HK-2 (cell line): Measurements from ENCODE around the gene POLR2E.

Experiments used
- DNase-seq: peaks from one replicate; pipeline ENCODE4 v3.0.0-alpha.2; 2018; ENCODE audit not compliant: unreplicated experiment

The POLR2E gene

GRCh38 chr19:1047696-1048147 is 47.5 kb downstream of the POLR2E start:
- no peak for DNase-seq

GRCh38 chr19:1046836-1047695 is 48.1 kb downstream of the POLR2E start:
- no peak for DNase-seq

GRCh38 chr19:1046117-1046626 is 49.0 kb downstream of the POLR2E start:
- DNase-seq = no peak

GRCh38 chr19:1045247-1045603 is 50.0 kb downstream of the POLR2E start:
- no peak for DNase-seq

- DNase-seq = no peak
Observed at GRCh38 chr19:1042689-1043511, 52.3 kb downstream of the POLR2E start.

- no peak for DNase-seq
Observed at GRCh38 chr19:1041835-1042685, 53.1 kb downstream of the POLR2E start.

GRCh38 chr19:1041272-1041834 is 53.8 kb downstream of the POLR2E start:
- no peak for DNase-seq

- DNase-seq = peak; percentile 92
Observed at GRCh38 chr19:1040476-1041271, 54.5 kb downstream of the POLR2E start.

- peak; percentile 99 for DNase-seq
Observed at GRCh38 chr19:1039646-1040475, 55.3 kb downstream of the POLR2E start, which contains the start of gene ABCA7. TSS of gene ABCA7 (plus strand) at chr19:1040107. CDS start at chr19:1041362, 1,255 bp downstream.

GRCh38 chr19:1038978-1039645 is 56.1 kb downstream of the POLR2E start:
- peak; percentile 44 for DNase-seq

GRCh38 chr19:1037621-1038064 is 57.5 kb downstream of the POLR2E start:
- no peak for DNase-seq
